ENCODE data around the gene SFXN1. TPM values are rescaled to one million over a fixed set of nuclear protein-coding genes. Genes with fewer than 3 reads are reported as not detected.

Gene SFXN1
- total and polyA plus RNA-seq, 9 of the 15 experiments (the other 6 are each of a cell fraction or from before 2014, with no cell fraction given) = 31.8 to 261 (median 113) TPM

DNA sequence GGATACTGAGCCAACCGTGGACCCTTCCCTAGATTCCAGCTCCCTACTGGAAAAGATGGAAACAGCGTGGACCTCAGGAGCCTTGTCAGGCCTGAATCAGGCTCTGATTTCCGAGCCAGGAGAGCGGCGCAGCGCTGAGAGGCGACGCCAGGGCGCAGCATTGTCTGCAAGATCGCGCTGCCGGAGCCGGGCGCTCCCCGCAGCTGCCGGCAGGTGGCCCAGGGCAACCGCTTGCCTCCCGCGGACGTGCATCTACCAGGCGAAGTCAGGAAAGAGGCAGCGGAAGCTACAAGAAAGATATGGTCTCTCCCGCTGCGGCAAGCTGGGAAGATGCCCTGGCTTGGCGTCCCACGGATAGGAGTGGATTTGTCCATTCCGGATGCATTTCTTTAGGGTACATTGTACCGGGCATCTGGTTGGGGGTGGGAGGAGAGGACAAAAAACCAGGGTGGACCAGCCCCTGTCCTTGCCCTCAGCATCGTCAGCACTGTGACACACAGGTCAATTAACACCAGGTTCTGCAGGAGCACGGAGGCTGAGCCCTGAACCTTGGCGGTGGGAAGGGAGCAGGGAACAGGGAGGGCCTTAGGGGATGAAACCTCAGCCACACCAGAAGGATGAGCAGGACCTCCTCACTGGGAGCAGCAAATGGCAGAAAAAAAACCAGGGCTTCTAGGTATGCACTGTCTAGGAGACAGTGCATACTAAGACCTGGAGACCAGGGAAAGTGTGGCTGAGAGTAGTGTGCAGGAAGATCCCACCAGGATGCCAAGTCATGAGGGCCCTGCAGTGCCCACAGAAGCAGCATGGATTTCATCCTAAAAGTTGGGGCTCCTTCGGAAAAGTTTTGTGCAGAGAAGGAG, 55.9 kb downstream of the SFXN1 start (continued):
- TF ChIP-seq BCLAF1 (IDR thresholded peaks at IDR 0.05; ENCODE audit: borderline replicate concordance in 1 of 2, control insufficient read depth in 1 of 2, low read depth in 2 of 2, low read length in 1 of 2) (no peak), ZFX (CRISPR knock-in tag; IDR thresholded peaks at IDR 0.05) (no peak), ZBTB2 (IDR thresholded peaks at IDR 0.05) (no peak), SAFB (IDR thresholded peaks at IDR 0.05; ENCODE audit: borderline replicate concordance, low read depth, low read length) (no peak), RFX7 (CRISPR knock-in tag; IDR thresholded peaks at IDR 0.05) (no peak), GTF2B (IDR thresholded peaks at IDR 0.05; ENCODE audit: extremely low read depth, insufficient read length) (no peak), ZC3H4 (CRISPR knock-in tag; IDR thresholded peaks at IDR 0.05; ENCODE audit: borderline replicate concordance) (no peak), UBTF (IDR thresholded peaks at IDR 0.05; ENCODE audit: borderline replicate concordance in 1 of 2, low read depth in 2 of 2, low read length in 2 of 2) (0 out of 4 replicates have a peak, but pooled peaks of 1 of the 2 experiments have one; percentile 55), ZNF133 (CRISPR knock-in tag; IDR thresholded peaks at IDR 0.05) (no peak), ARID3B (CRISPR knock-in tag; IDR thresholded peaks at IDR 0.05; ENCODE audit: borderline replicate concordance) (no peak), ZFP30 (CRISPR knock-in tag; IDR thresholded peaks at IDR 0.05; ENCODE audit: borderline replicate concordance) (no peak), ZHX1 (conservative IDR thresholded peaks at IDR 0.05; ENCODE audit: low read length) (no peak)

Data from K562 (cell line).